Stimulated activated CD4-positive, alpha-beta T cell treated with anti-CD3 and anti-CD28 coated beads, Interleukin-4, amount 100 ng/mL, for 1 hour (primary cell): ENCODE measurements around the gene SRRM1.
"Not testable (repeated sequence)": the region's sequence is repeated elsewhere in the genome, so short reads cannot be mapped to it uniquely, and the experiment has no call there.

Experiments
- DNase-seq: peaks from one replicate; pipeline ENCODE4 v3.0.0-alpha.2; 2020

SRRM1 gene

DNA sequence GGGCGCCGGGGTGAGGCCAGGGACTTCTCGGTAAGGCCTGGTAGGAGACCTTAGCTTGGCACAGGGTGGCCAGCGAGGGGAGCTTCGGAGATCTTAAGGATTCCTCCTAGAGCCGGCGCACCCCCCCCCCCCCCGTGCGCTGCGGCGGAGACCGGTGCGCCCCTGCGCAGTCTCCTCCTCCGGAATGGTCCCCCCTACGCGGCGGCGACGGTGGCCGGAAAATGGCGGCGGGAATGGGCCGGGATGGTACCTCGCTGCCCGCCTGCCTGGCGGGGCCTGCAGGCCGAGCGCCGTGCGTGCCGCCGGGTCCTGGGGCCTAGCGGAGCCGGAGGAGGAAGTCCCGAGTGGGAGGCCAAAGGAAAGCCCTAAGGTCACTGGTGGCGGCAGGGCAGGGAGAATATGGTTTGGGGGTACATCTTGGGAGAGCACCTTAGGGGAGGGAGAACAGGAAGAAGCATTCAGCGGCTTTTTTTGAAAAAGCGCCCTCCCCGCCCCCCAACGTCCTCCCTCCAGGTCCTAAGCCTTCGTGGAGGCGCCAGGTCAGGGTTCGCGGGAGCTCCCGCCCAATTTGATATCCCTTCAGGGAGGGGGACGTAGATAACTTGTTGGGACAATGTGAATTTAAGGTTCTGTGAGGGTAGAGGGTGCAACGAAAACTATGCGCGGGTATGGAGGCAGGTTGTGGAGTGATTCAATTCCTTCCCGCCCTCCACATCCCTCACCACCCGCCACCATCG, 429 bp downstream of the SRRM1 start:
- no peak for DNase-seq

DNA sequence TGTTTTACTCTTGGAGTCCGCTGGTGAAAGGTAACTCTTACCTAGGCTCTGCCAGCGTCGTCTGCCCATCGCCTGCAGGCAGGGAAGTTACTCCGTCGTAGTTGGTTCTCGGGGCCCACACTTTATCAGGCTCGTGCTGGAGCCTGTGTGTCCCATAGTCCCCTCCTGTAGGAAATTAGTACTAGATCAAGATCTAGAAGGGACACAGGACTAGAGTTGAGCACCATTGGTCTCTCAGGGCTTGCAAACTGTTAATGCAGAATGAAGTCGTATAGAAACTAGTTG, 940 bp downstream of the SRRM1 start:
- DNase-seq, result no peak

DNA sequence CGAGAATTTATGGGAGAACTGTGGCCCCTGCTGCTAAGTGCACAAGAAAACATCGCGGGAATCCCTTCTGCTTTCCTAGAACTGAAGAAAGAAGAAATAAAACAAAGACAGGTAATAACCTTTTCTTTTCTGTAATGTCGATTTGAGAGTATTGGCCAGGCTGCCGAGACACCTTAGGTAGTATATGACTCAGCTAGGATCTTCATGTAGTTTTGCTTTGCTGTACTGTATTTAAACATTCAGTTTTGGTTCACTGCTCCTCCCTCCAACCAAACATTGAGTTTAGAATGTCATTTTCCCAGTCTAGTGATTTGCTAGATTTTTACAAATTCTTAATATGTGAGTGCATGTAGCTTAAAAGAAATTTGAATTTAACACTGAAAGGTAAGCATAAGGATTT, 5.8 kb downstream of the SRRM1 start:
- DNase-seq, result no peak

DNA sequence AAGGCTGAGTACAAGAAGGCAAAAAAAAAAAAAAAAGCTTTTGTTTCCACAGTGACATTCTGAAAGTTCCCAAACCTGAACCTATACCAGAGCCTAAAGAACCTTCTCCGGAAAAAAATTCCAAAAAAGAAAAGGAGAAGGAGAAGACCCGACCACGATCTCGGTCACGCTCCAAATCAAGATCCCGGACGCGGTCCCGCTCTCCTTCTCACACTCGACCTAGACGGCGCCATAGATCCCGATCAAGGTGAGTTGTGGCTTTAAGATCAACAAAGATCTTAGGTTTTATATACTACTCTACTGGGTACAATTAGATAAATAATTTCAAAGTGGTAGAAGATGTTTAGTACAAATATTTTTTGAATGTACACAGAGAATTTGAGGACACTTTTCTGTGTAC, 9.3 kb downstream of the SRRM1 start:
- no peak for DNase-seq

DNA sequence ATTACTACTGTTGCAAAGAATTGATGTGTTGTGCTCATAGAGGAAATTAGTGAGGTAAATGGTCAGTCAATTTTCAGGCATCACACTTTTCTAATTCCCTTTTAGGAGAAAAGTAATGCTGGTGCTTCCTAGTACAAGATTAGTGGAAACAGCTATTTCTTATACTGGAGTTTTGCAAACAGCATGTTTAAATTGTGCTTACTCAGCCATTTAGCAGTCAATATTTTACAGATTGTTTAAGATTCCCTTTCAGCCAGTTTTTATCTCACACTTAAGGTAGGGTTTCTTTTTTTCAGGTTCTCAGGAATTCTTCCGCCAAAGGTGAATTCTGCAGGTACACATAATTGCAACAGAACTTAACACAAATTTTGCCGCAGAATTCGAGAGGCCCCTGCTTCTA, 10.9 kb downstream of the SRRM1 start:
- DNase-seq, result no peak

DNA sequence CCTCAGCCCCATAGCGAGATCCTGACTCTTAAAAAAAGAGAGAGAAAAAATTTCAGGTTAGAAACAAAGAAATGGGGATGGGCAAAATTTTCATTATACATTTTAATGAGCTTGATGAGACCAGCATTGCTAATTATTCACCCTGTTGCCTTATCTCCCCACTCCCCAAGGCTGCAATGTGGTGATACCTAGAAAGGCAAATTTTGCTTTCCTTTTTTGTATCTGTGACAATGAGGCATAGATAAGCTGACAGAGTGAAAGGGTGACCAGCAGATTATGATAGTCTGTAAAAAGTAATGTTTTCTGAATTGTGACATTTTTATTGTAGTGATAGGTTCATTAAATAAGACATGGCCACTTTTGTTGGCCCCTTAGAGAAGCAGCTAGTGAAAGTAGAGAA, 12.9 kb downstream of the SRRM1 start:
- no peak for DNase-seq

DNA sequence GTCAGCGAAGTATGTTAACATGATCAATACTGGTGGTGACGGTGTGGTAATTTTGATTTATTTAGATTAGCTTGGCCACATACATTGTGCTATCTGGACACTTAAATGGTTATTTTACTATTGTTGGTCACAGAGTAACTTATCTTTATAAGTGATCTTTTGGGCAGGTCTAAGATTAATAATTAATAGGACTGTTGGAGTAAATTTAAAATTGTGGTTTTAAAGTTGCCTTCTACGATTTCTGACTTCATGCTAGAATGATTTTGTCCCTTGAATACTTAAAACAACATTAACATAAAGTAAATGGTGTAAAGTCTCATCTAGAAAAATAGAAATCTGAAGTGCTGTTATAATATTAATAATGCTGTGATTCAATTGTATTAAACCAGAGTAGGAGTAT, 14.7 kb downstream of the SRRM1 start:
- no peak for DNase-seq

DNA sequence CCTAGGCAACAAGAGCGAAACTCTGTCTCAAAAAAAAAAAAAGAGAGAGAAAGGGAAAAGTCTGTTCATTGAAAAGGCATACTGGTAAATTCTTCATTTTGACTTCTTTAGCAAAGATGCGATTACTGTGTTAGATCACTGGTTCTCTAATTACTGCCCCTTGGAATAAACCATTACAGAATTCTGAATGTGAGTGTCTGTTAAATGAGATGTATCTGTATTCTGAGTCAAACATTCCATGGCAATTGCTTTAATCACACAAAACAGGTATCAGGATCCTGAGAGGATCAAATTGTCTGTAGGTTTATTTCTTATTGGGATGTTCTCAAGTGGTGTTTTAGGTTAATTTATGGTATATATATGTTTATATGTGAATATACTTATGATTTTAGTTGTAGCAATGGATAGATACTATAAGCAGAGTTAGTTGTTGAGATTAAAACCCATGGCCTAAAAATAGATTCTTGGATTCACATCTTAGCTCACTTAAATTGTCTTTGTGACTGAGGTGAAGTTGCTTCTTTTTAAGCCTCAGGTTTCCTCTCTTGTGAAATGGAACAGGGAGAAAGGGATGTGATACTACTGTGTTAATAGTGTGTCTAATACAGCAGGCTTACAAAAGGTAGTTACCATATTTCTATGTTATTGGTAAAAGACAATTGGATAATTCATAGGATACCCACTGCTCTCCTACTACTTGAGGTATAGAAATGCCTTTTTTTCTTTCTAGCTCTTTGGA, 16.2 kb downstream of the SRRM1 start:
- DNase-seq, result no peak

DNA sequence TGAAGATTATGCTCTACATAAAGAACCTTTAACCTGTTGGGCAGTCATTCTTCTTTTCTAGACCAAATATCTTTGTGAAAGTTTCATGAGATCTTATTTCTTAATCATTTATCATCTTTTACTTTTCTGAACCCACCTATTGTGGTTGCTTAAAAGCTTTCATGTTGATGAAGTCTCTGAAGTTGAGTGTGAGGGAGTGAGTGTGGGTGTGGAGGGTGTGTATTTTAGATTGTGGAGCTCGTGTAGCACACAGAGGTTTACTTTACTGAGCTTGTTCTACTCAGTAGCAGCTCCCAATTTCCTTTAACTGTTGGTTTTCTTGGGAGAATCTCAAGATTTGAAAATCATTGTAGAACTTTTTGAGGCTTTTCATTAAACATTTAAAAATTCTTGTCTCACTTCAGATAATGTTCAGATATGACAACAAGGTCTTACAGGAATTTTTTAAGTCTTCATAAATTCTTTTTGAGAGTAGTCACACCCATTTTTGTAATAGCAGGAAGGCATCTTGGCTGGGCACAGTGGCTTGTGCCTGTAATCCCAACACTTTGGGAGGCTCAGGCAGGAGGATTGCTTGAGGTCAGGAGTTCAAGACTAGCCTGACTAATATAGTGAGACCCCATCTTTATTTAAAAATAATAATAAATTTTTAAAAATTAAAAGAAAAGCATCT, 17.0 kb downstream of the SRRM1 start:
- DNase-seq, result no peak

DNA sequence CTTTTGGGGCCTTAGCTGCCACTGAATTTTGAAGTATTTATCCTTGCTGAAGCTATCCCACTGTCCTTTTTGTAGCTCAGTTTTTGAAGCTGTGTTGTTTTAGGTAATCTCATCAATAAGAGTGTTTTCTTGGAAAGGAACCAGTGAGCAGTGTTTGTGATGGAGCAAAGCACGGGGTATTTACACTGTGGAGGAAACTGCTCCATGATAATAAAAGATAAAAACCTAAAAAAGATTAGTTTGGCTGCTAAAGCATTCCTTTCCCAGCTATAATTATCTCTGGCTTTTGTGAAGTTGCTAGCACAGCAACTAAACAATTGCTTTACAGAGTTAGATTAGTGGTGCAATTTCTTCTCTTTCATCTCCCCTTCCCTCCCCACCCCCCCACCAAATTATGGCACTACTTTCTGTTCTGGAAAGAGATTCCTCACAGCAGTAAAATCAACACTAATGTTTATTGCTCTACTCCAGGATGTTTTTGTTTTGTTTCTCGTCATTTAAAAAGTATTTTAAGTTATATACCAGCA, 21.5 kb downstream of the SRRM1 start:
- no peak for DNase-seq

DNA sequence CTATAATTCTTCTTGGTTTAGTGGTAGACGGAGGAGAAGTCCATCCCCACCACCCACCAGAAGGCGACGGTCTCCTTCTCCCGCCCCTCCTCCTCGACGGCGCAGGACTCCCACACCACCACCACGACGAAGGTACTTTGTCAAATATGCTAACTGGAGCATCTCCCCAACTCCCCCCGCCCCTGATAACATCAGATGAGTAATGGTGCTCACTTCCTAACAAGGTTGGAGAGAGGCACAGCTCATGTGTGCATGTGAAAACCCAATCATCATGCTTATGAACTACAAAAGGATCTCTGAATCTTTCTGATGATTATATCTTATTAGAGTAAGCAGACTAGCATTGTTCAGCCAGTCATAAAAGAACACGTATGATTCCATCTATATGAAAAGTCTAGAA, 23.7 kb downstream of the SRRM1 start:
- no peak for DNase-seq

DNA sequence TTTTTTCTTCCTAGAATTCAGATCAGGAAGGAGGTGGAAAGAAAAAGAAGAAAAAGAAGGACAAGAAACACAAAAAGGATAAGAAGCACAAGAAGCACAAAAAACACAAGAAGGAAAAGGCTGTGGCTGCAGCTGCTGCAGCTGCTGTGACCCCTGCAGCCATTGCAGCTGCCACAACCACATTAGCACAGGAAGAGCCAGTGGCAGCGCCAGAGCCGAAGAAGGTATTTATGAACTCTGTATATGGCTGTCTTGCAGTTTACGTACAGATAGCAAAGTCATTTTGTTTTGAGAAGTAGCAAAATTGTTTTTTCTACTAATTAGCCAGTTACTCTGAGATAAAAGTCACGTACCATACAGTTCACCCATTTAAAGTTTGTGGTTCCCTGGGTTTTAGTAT, 28.3 kb downstream of the SRRM1 start:
- DNase-seq, result not testable (repeated sequence)

DNA sequence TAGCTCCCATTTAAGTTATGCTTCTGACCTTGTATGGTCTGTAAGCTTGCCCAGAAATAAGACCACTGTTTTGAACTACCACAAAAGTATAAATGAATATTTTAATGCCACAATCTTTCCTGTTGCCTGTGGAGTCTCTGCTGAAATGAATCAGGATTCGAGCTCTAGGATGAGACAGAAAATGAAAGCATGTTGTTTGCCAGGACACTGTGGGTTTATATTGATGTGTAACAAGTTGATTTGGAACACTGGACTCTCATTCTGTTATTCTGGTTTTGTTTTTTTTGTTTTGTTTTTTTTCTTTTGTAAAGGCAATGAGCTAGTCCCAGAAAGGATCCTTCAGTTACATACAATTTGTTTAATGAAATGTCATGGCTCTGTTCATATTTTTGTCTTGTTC, 29.6 kb downstream of the SRRM1 start:
- DNase-seq, result not testable (repeated sequence)

DNA sequence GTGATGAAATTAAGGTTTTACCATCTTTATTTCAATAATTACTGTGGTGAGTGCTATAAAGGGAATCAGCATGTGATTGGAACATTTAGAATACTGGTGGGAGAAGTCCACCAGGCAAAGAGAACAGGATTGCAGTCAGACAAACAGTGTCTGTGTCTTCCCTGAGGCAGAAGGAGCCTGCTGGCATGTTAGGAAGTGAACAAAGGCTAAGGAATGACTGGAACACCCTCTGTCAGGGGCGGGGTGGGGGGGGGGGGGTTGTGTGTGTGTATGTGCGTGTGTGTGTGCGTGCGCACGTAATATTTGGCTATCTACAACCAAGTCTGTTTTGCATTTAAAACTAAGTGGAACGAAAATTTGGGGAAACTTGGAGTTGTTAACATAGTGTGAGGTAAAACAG, 30.2 kb downstream of the SRRM1 start:
- DNase-seq, result no peak

DNA sequence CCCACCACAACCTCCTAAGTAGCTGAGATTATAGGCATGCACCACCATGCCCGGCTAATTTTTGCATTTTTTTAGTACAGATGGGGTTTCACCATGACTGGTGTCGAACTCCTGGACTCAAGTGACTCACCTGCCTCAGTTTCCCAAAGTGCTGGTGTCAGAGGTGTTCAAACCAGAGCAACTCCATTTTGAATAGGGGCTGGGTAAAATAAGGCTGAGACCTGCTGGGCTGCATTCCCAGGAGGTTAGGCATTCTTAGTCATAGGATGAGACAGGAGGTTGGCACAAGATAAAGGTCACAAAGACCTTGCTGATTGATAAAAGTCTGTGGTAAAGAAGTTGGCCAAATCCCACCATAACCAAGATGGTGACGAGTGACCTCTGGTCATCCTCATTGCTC, 35.3 kb downstream of the SRRM1 start:
- not testable (repeated sequence) for DNase-seq

DNA sequence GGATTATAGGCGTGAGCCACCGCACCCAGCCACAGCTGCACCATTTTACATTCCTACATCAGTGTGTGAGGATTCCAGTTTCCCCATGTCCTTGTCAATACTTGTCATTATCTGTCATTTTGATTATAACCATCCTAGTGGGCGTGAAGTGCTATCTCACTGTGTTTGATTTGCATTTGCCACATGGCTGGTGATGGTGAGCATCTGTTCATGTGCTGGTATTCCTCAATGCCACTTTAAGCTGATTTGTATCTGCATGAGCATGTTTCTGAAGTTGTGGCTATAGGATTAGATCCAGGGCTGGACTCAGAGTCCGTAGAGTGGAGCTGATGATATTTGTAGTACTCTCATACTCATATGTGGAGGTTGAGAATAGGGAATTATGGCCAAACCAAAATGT, 36.6 kb downstream of the SRRM1 start:
- no peak for DNase-seq

DNA sequence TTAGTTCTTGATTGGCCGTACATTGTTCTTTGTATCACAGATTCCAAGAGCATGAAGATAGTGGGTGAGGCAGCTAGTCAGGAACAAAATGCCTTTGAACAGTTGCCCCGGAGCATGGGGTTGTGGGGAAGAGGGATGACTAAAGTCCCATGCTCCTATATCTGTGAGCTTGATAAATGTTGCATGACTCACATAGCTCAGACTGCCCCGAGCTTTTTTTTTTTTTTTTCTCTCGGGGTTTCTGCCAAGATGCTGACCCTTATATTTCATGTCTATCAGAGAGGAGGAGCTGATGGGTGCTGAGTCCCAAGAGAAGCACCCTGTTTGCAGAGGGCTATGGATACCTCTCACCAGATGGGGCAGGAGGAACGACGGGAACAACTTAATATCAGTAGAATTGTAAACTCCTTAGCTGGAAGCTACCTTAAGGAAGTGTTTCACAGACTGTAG, 40.6 kb downstream of the SRRM1 start:
- DNase-seq, result no peak

DNA sequence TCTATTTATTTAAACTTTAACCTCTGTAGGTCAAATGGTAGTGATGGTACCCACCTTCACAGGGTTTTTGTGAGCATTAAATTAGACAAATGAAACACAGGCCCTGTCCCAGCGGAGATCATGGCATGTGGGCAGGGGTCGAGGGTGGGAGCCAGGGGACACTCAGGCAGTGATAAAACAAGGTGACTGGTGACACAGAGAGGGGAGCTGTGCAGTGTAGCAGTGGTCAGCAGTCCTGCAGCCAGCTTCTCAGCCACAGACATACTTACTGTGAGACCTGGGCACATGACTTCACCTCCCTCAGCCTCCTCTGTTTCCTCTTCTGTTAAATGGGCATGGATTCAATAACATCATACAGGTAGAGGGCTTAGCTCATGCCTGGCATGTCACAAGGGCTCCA, 44.9 kb downstream of the SRRM1 start:
- DNase-seq, result no peak

DNA sequence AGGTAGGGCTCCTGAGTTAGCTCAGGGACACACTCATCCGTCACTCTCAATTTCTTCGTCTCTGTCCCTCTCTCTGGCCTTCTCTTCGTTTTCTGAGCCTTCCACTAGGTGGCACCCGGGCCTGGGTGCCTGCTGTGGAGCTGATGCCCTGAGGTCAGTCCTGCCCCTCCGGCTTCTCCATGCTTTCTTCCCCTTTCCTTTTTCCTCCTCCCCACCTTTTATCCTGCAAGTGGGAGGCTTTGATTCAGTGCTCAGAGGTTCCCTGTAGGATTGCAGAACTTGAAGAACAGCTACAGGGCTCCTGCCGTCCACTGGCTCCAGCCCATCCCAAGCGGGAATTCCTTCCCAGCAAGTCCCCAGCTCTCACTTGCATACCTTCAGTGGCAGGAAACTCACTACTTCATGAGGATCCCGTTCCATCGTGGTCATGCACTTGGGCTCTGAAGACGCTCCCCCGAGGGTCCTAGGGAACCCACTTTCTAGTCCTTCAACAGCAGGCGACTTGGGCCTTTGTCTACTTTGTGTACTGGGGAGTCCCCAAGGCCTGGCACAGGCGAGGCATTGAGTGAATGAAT, 45.6 kb downstream of the SRRM1 start:
- DNase-seq, result peak; percentile 57

DNA sequence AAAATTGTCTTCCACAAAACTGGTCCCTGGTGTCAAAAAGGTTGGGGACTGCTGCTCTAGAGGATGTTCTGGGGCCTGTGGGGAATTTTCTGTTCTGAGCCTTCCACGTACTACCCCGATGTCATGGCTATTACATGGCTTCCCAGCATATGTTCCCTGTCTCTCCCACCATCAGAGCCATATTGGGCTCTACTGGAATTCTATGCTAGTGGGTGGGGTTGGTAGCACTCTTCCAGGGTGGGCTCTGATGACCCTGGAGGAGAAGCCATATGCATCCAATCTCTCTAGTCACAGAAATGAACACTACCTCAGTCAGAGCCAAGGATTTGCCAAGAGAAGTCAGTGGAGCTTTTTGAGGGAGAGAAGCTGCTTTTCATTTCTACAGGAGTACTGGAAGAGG, 47.9 kb downstream of the SRRM1 start:
- no peak for DNase-seq

DNA sequence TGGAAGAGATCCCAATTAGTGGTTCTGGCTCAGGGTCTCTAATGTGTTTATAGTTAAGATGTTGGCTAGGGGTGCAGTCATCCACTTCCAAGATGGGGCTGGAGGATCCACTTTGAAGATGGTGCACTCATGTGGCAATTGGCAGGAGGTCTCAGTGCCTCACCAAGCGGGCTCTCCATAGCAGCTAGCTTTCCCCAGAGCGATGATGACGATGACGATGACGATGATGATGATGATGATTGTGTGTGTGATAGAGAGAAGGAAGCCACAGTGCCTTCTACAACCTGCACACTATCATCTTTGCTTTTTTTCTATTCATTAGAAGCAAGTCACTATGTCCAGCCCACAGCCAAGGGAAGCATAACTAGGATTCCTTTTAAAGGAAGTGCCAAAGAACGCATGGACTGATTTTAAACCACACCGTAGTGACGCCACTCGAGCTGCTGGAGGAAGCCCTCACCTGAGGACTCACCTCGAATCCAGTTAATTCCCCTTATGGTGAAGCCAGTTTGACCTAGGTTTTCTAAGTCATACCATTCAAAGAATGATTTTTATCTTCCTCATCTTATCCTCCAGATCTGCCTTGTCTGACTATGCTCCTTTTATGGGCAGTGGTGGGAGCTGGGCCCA, 49.4 kb downstream of the SRRM1 start:
- DNase-seq, result no peak

DNA sequence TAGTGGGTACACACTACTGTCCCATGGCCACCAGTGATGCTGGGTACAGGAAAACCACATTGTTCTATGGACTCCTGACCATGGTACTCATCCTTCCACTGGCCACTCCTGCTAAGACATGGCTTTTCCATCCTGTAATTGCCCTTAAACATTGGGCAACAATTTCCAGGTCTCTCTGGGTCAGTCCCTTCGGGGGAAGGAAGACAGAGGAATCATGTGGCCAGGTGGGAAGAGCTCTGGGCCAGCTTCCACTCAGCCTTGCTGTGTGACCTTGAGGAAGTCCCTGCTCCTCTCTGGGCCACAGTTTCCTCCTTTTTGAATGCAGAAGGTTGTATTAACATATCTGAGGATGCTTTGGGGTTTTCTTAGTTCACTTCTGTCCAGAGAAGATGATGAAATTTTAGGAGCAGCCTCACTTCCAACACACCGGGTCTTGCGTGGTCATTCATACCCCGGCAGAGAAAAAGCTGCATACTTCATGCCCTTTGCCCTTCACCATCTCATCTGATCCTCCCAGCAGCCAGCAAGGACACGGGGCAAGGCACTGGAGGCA, 50.8 kb downstream of the SRRM1 start:
- no peak for DNase-seq

DNA sequence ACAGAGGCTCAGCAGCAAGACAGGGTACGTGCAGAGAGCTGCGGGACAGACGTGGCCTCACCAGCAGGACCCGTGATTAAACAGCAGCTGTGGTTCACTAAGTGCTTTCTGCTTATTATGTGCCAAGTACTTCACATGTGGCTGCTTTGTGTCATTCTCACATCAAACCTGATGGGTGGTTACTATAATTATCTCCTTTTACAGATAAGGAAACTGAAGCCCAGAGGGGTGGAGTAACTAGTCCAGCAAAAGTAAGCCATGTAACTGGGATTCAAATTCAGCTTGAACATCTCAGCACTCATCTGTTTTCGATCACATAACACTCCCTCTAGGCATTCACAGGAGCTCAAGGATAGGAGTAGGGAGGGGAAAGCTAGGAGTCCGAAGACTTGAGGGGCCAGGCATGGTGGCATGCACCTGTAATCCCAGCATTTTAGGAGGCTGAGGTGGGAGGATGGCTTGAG, 51.3 kb downstream of the SRRM1 start:
- DNase-seq, result no peak
